ENCODE data around the gene ZNF48. TPM values are rescaled to one million over a fixed set of nuclear protein-coding genes. Genes with fewer than 3 reads are reported as not detected.

Gene ZNF48
- polyA plus RNA-seq, 1 of the 3 experiments (the other 2 are of a cell fraction) = 8.8 TPM

- TF ChIP-seq, protein P1, sequence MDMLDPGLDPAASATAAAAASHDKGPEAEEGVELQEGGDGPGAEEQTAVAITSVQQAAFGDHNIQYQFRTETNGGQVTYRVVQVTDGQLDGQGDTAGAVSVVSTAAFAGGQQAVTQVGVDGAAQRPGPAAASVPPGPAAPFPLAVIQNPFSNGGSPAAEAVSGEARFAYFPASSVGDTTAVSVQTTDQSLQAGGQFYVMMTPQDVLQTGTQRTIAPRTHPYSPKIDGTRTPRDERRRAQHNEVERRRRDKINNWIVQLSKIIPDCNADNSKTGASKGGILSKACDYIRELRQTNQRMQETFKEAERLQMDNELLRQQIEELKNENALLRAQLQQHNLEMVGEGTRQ (IDR thresholded peaks at IDR 0.05; ENCODE audit: borderline replicate concordance, low read depth, low read length) = no peak
- TF ChIP-seq MEF2A (IDR thresholded peaks at IDR 0.05; ENCODE audit: borderline replicate concordance, low read depth) (no peak), FOXJ3 (CRISPR knock-in tag; IDR thresholded peaks at IDR 0.05) (no peak), SIN3A (IDR thresholded peaks at IDR 0.05; ENCODE audit: borderline replicate concordance, low read depth, low read length) (no peak), RCOR1 (IDR thresholded peaks at IDR 0.05; ENCODE audit: low read length) (no peak)
These were observed 52.4 kb downstream of the ZNF48 start (continued) for GRCh38 chr16:30447512-30448226.

DNA sequence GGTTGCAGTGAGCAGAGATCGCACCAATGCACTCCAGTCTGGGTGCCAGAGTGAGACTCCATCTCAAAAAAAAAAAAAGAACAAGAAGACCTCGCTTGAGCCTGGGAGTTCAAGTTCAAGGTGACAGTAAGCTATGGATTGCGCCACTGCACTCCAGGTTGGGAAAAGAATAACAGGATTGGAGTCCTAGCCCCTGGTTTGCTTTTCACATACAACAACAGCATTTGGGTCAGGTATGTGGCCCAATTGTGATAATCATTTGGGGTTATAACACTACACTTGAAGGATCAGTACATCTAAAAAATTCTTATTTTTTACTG, 53.9 kb downstream of the ZNF48 start:
- Histone ChIP-seq H3K27me3 (ENCODE audit: insufficient read depth) (no peaks in the 10 kb centered on the region), H2AFZ (ENCODE audit: low read depth) (no peak overlapping the region), H4K20me1 (ENCODE audit: insufficient read depth) (no peaks in the 10 kb centered on the region), H3K4me2 (no peak overlapping the region), H3K79me2 (ENCODE audit: insufficient read depth) (peaks cover 15% of the 10 kb centered on the region), H3K9me2 (no peaks in the 10 kb centered on the region), H3K27ac (ENCODE audit: low read depth in 2 of 2, low read length in 1 of 2) (no peak overlapping the region), H3K4me3 (ENCODE audit: low read depth in 2 of 2, low read length in 1 of 2) (no peak overlapping the region), H3K36me3 (replicated peaks in 1 of 2; ENCODE audit: control insufficient read depth in 1 of 2, insufficient read depth in 2 of 2, low read length in 1 of 2) (peaks cover 1 to 7% of the 10 kb centered on the region in 2 experiments), H3K9ac (no peak overlapping the region), H3F3A (replicated peaks; ENCODE audit: insufficient read depth) (peaks cover 5% of the 10 kb centered on the region), H3K9me3 (no peaks in the 10 kb centered on the region), H3K4me1 (ENCODE audit: control insufficient read depth in 1 of 2, insufficient read depth in 2 of 2, low read depth in 1 of 2, low read length in 1 of 2) (peaks cover 5 to 20% of the 10 kb centered on the region in 2 experiments; a peak in 3 of 4 replicates)
- CTCF ChIA-PET = interaction anchor here (0.7 to 3.7 kb wide), 32 partner anchors 10 to 240 kb away, joined by 3 to 19 read pairs (median 5); partner anchors contain the start of genes DCTPP1, ZNF689 and ZNF747
- no peak for DNase-seq
- TF ChIP-seq MXI1 (IDR thresholded peaks at IDR 0.05; ENCODE audit: low read depth, low read length) (no peak), YY1 (IDR thresholded peaks at IDR 0.05; ENCODE audit: low read depth) (no peak), RFX5 (IDR thresholded peaks at IDR 0.05; ENCODE audit: low read length) (no peak), GABPA (IDR thresholded peaks at IDR 0.05; ENCODE audit: low read depth) (no peak), GATA2 (CRISPR knock-in tag; IDR thresholded peaks at IDR 0.05) (no peak), EP300 (IDR thresholded peaks at IDR 0.05; ENCODE audit: borderline replicate concordance in 1 of 2, low read depth in 1 of 2, low read length in 1 of 2) (no peak), RCOR1 (IDR thresholded peaks at IDR 0.05; ENCODE audit: low read length) (no peak), ELF1 (IDR thresholded peaks at IDR 0.05) (no peak), MEF2A (IDR thresholded peaks at IDR 0.05; ENCODE audit: borderline replicate concordance, low read depth) (no peak), IRF3 (IDR thresholded peaks at IDR 0.05; ENCODE audit: low read depth, low read length) (no peak), JUND (IDR thresholded peaks at IDR 0.05) (no peak), CHD2 (IDR thresholded peaks at IDR 0.05; ENCODE audit: low read length, partially characterized antibody) (no peak), TCF12 (IDR thresholded peaks at IDR 0.05) (no peak), FOXJ3 (CRISPR knock-in tag; IDR thresholded peaks at IDR 0.05) (no peak), NFIC (IDR thresholded peaks at IDR 0.05; ENCODE audit: borderline replicate concordance) (no peak), REST (IDR thresholded peaks at IDR 0.05; ENCODE audit: low read depth, low read length) (no peak), SIN3A (IDR thresholded peaks at IDR 0.05; ENCODE audit: borderline replicate concordance, low read depth, low read length) (no peak)
- TF ChIP-seq, protein P2, sequence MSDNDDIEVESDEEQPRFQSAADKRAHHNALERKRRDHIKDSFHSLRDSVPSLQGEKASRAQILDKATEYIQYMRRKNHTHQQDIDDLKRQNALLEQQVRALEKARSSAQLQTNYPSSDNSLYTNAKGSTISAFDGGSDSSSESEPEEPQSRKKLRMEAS (IDR thresholded peaks at IDR 0.05; ENCODE audit: low read depth) = no peak
- TF ChIP-seq, protein P3, sequence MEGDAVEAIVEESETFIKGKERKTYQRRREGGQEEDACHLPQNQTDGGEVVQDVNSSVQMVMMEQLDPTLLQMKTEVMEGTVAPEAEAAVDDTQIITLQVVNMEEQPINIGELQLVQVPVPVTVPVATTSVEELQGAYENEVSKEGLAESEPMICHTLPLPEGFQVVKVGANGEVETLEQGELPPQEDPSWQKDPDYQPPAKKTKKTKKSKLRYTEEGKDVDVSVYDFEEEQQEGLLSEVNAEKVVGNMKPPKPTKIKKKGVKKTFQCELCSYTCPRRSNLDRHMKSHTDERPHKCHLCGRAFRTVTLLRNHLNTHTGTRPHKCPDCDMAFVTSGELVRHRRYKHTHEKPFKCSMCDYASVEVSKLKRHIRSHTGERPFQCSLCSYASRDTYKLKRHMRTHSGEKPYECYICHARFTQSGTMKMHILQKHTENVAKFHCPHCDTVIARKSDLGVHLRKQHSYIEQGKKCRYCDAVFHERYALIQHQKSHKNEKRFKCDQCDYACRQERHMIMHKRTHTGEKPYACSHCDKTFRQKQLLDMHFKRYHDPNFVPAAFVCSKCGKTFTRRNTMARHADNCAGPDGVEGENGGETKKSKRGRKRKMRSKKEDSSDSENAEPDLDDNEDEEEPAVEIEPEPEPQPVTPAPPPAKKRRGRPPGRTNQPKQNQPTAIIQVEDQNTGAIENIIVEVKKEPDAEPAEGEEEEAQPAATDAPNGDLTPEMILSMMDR (IDR thresholded peaks at IDR 0.05) = no peak
- TF ChIP-seq, protein P4, sequence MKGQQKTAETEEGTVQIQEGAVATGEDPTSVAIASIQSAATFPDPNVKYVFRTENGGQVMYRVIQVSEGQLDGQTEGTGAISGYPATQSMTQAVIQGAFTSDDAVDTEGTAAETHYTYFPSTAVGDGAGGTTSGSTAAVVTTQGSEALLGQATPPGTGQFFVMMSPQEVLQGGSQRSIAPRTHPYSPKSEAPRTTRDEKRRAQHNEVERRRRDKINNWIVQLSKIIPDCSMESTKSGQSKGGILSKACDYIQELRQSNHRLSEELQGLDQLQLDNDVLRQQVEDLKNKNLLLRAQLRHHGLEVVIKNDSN (IDR thresholded peaks at IDR 0.05; ENCODE audit: borderline replicate concordance, low read depth) = no peak
- POLR2A ChIA-PET = interaction anchor here (0.7 kb wide), 1 partner anchor 80 kb away, joined by 3 read pairs; no protein-coding TSS in a partner anchor
- 79% methylated on average over 3 of the region's 3 CpGs for WGBS (ENCODE audit: low lambda C conversion rate)

Measured in SK-N-SH (cell line).